Central memory CD8-positive, alpha-beta T cell (primary cell): ENCODE measurements around the gene PRKCE.

Experiments used
- ATAC-seq: fragments of 150-1000 bp; cut with Tn5 transposase; replicated peaks from 2 replicates; pipeline ENCODE4 v1.10.0; 2022; ENCODE audit warnings: mild to moderate bottlenecking, moderate FRiP score, moderate number of reproducible peaks; ENCODE audit not compliant: poor library complexity, severe bottlenecking; ENCODE audit errors: extremely low read depth
- DNase-seq, 2 donors: peaks; one replicate each; pipeline ENCODE4 v3.0.0; 2021; ENCODE audit warnings: low spot score in 2 of 2
- H3K27ac Mint-ChIP-seq: one replicate; pipeline ENCODE4 v1.8.0; 2022; ENCODE audit warnings: low read depth, mild to moderate bottlenecking, moderate library complexity, mixed read lengths
- H3K27me3 Mint-ChIP-seq: one replicate; pipeline ENCODE4 v1.8.0; 2022; ENCODE audit warnings: mixed read lengths
- H3K36me3 Mint-ChIP-seq: one replicate; pipeline ENCODE4 v1.8.0; 2022; ENCODE audit warnings: mild to moderate bottlenecking, moderate library complexity, mixed read lengths; ENCODE audit not compliant: insufficient read depth
- H3K4me1 Mint-ChIP-seq: one replicate; pipeline ENCODE4 v1.8.0; 2022; ENCODE audit warnings: mixed read lengths
- H3K4me3 Mint-ChIP-seq: one replicate; pipeline ENCODE4 v1.8.0; 2022; ENCODE audit warnings: mild to moderate bottlenecking, moderate library complexity, mixed read lengths
- H3K9me3 Mint-ChIP-seq: one replicate; pipeline ENCODE4 v1.8.0; 2022; ENCODE audit warnings: mixed read lengths

The PRKCE gene

DNA sequence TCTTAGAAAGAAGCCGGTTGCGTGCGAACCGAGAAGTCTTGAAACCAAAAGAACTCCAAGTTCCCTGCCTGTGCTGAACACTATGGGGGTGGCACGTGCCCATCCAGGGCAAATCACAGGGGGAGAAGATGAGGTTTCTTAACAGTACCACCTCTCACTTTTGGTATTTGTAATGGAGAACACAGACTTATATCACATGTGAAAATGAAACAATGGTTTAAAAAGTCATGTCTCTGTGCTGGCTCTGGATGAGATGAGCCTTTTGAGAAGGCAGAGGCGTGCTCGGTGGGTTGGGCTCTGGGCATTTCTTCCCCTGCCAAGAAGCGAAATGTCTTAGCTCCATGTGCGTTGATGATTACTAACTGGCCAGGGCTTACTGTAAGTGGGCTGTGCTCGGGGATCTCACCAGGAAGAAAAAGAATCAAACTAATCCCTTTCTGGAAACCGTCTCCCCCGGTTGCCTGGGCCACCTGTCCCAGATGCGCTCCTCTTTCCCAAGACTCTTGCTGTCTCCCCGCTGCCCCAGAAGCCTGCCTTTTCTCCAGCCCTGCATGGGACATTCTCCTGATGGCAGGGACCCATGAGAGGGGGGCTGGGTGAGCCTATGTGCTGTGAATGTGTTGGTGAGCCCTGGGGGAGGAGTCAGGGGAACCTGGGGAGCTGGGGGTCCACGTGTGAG is 252.9 kb downstream of the PRKCE start:
- Mint-ChIP-seq H3K4me3 (no peak overlapping the region), H3K27ac (no peak overlapping the region), H3K4me1 (peaks cover 6% of the 10 kb centered on the region), H3K27me3 (no peaks in the 10 kb centered on the region), H3K36me3 (peaks cover 2% of the 10 kb centered on the region), H3K9me3 (no peaks in the 10 kb centered on the region)
- ATAC-seq: no peak
- DNase-seq: no peak

DNA sequence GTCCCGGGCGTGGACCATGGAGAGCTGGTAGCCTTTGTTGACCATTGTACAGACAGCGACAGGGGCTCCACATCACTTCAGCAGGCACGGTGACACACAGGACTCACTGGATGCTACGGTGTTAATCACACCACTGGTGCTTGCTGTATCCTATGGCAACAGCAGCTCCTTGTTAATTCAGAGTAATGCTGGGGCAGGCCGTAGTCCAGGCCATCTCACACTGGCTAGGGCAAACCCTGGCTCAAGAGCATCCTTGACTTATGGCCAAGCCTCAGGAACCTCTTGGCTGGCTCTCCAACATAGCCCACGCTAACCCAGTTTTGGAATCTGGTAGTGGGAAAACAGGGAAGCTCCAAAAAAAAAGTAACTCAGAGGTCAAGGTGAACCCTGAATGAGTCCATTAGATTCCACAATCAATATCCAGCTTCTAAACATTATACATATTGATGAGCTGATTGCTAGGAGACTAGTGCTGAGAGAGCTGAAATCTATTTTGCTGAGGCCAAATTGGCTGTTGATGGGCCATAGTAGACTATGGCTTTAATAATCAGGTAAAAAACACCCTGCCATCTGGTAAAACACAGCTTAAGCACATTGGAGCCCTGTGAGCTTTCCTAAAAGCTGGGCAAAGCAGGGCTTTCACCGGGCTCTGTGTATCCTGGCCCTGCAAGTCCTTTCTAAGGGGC is 253.6 kb downstream of the PRKCE start:
- Mint-ChIP-seq H3K4me1 (peaks cover 12% of the 10 kb centered on the region), H3K9me3 (no peaks in the 10 kb centered on the region), H3K4me3 (no peak overlapping the region), H3K27me3 (no peaks in the 10 kb centered on the region), H3K27ac (no peak overlapping the region), H3K36me3 (peaks cover 2% of the 10 kb centered on the region)
- no peak for ATAC-seq
- DNase-seq: no peak

DNA sequence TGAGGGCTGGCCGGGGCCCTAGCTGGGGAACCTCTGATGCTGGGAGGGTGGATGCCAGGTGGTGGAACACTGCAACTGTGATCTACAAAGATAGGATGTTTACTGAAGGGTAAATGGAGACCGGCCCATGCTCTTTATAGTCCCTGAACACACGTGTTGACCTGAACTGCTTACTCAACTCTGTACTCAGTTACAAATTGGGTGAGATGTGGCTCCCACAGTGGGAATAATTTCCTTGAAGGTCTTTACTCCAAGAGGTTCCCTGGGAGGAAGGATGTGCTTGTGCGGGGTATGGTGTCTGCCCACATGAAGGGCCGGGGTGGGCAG is 254.1 kb downstream of the PRKCE start:
- Mint-ChIP-seq H3K4me1 (peaks cover 12% of the 10 kb centered on the region), H3K27me3 (no peaks in the 10 kb centered on the region), H3K27ac (no peak overlapping the region), H3K4me3 (no peak overlapping the region), H3K9me3 (no peaks in the 10 kb centered on the region), H3K36me3 (peaks cover 3% of the 10 kb centered on the region)
- no peak for ATAC-seq
- DNase-seq: no peak

DNA sequence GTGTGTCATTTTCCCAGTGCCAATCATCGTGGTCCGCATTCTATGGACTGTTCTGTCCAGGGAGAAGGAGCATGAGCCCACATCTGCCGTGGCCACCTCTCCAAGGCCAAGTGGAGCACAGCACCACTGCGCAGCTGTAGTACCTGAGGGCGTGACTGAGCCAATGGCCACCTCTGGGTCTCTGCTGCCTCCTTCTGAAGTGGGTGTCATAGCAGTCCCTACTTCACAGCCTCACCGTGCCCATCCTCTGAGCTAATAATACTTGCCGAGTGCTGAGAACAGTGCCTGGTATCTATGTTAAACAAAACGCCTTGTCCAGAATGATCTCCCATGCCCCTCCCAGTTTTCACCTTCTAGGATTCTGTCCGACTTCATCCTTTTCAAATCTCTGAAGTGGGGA is 256.1 kb downstream of the PRKCE start:
- H3K9me3 Mint-ChIP-seq: no peaks in the 10 kb centered on the region
- H3K4me1 Mint-ChIP-seq: peaks cover 12% of the 10 kb centered on the region
- H3K27me3 Mint-ChIP-seq: no peaks in the 10 kb centered on the region
- DNase-seq (no peak), ATAC-seq (no peak)
- H3K36me3 Mint-ChIP-seq: peaks cover 3% of the 10 kb centered on the region
- H3K27ac Mint-ChIP-seq: no peak overlapping the region
- H3K4me3 Mint-ChIP-seq: no peak overlapping the region

DNA sequence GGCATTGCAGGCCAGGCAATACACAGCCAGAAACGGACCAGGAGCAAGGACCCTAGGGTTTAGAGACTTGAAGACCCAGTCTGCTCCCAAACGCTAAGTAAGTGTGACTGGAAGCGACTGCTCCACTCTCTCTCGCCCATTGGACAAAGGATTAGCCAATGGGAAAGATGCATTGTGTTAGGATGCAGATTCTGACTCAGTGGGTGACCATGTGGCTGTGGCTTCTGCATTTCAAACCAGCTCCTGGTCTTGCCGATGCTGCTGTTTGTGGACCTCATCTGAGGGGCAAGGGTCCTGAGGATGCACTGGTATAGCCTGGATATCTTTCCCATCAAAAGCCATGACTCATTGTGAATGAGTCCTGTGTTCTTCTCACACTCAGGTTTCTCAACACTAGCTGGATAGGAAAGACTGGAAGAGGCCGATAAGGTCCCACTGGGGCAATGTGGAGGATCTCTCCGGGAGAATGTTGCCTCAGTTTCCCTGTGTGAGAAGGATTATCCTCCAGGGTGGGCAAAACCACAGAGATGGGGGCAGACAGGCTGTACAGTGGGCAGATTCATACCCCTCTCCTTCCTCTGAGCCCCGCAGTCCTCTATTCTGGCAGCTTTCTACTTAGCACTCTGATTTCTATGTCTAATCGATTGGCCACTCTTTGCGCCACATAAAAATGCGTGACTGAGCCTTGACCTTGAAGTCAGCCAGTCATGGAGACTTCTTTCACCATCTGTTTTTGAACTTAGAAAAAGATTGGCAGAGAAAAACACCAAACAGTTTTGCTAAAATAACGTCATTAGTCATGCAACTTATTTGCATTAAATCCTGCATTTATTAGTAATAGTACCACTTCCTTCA is 257.1 kb downstream of the PRKCE start:
- H3K27me3 Mint-ChIP-seq: no peaks in the 10 kb centered on the region
- DNase-seq: no peak
- ATAC-seq: no peak
- H3K4me1 Mint-ChIP-seq: peaks cover 12% of the 10 kb centered on the region
- peaks cover 3% of the 10 kb centered on the region for H3K36me3 Mint-ChIP-seq
- no peak overlapping the region for H3K27ac Mint-ChIP-seq
- no peak overlapping the region for H3K4me3 Mint-ChIP-seq
- H3K9me3 Mint-ChIP-seq: no peaks in the 10 kb centered on the region

DNA sequence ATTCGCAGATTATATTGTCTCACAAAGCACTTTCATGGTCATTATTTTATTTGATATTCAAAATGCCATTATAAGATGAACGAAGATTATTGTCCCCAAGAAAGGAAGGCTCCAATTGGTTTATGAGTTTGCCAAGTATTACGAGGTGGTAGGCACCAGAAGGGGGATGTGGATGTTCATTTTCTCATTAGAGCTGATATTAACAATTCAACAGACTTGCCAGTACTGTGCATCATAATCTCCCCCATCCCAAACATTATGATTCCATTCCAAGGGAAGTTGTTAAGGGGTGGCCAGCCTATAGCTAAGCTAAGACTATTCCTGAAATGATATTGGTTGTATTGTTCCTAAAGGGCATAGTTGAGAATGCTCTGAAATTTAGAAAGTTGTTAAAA is 257.7 kb downstream of the PRKCE start:
- ATAC-seq (no peak), DNase-seq (no peak)
- Mint-ChIP-seq H3K4me1 (peaks cover 12% of the 10 kb centered on the region), H3K27ac (no peak overlapping the region), H3K27me3 (no peaks in the 10 kb centered on the region), H3K36me3 (peaks cover 3% of the 10 kb centered on the region), H3K4me3 (no peak overlapping the region), H3K9me3 (no peaks in the 10 kb centered on the region)

DNA sequence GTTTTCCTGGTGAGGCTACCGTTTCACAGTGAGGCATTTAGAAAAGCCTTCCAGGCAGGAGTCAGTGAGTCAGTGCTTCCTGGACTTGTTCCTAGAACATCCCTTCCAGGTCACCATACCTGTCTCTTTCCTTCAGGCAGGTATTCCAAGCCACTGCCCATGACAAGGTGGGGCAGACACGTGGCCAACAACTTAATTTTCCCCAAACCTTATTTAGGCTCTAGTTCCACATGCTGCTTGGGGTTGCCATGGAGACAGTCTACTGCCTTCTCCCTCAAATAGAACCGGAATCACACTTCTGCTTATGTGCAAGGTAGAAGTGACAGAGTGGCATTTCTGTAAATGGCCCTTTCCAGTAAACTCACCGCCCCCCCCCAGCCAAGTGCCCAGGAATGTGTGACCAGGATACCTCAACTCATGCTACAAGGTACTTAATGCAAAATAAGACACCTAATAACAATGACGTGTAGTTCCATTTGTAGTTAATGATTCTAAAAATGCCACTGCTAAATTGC is 258.3 kb downstream of the PRKCE start:
- H3K4me3 Mint-ChIP-seq: no peak overlapping the region
- DNase-seq: no peak
- no peaks in the 10 kb centered on the region for H3K27me3 Mint-ChIP-seq
- no peak overlapping the region for H3K27ac Mint-ChIP-seq
- peaks cover 12% of the 10 kb centered on the region for H3K4me1 Mint-ChIP-seq
- no peak for ATAC-seq
- H3K9me3 Mint-ChIP-seq: no peaks in the 10 kb centered on the region
- H3K36me3 Mint-ChIP-seq: peaks cover 3% of the 10 kb centered on the region

DNA sequence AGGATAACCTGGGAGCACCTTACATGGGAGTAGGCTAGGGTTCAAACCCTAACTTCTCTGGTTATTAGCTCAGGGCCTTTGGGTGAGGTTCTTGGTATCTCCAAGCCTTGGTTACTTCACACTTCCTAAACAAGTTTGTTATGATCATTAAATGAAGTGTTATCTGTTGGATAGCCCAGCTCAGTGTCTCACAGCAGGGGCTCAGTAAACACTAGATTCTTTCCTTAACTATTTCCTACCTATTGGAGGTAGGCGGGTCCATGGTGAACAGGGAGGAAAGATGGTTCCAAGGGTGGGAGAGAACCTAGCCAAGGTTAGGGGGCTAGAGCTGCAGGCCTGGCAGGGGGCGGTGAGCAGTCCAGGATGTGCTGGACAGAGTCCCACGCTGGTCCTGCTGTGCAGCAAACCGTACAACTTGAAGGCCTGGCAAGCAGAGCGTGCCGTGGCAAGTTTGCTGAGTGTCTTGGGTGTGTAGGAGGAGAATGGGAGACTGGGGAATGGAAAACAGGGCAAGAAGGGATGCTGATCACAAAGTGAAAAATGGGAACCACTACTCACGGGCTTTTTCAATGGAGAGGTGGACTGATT is 259.1 kb downstream of the PRKCE start:
- Mint-ChIP-seq H3K27ac (no peak overlapping the region), H3K4me1 (peaks cover 15% of the 10 kb centered on the region)
- no peak for DNase-seq

DNA sequence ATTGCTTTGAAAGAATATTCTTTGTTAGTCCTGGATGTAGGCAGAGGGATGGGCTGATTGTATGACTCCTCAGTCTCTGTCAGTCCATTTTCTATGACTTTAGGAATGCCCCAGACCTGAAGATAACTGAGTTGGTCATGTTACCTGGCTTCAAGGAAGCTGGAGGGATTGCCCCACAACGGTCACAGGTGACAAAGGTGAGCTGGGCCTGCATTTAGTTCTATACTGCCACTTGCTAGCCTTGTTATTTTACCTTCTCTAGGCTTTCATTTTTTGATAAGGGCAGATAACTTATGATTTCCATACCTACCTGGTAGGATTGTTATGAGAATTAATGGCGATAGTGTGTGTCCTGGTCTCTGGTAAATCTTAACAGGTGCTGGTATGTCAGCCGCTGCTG is 260.1 kb downstream of the PRKCE start:
- Mint-ChIP-seq H3K36me3 (peaks cover 2% of the 10 kb centered on the region), H3K4me3 (no peak overlapping the region), H3K9me3 (no peaks in the 10 kb centered on the region), H3K27ac (no peak overlapping the region), H3K27me3 (no peaks in the 10 kb centered on the region), H3K4me1 (peaks cover 19% of the 10 kb centered on the region)
- ATAC-seq (no peak), DNase-seq (no peak)

More for the DNA sequence above, 259.1 kb downstream of the PRKCE start:
- H3K9me3 Mint-ChIP-seq: no peaks in the 10 kb centered on the region
- ATAC-seq: no peak
- peaks cover 3% of the 10 kb centered on the region for H3K36me3 Mint-ChIP-seq
- H3K27me3 Mint-ChIP-seq: no peaks in the 10 kb centered on the region
- no peak overlapping the region for H3K4me3 Mint-ChIP-seq

DNA sequence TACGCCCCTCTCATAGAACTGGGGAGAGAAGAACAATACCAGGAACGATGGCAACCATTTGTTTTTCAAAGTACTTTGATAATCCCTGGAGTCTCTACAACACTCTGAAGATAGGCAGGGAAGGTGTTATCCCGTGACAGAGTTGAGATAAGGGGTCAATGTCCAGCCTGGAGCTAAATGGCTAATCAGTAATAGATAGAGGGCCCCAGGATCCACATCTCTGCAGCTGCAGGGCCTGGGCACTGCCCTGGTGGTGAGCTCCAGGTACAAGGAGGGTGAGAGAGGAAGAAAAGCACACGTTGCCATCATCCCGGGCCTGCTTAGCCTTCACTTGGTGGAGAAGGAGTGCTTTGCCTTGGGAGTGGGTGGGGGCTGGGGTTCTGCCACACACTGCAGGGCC is 260.6 kb downstream of the PRKCE start:
- peaks cover 13% of the 10 kb centered on the region for H3K4me1 Mint-ChIP-seq
- H3K9me3 Mint-ChIP-seq: no peaks in the 10 kb centered on the region
- DNase-seq (no peak), ATAC-seq (no peak)
- peaks cover 2% of the 10 kb centered on the region for H3K36me3 Mint-ChIP-seq
- H3K27ac Mint-ChIP-seq: no peak overlapping the region
- no peaks in the 10 kb centered on the region for H3K27me3 Mint-ChIP-seq
- H3K4me3 Mint-ChIP-seq: no peak overlapping the region

DNA sequence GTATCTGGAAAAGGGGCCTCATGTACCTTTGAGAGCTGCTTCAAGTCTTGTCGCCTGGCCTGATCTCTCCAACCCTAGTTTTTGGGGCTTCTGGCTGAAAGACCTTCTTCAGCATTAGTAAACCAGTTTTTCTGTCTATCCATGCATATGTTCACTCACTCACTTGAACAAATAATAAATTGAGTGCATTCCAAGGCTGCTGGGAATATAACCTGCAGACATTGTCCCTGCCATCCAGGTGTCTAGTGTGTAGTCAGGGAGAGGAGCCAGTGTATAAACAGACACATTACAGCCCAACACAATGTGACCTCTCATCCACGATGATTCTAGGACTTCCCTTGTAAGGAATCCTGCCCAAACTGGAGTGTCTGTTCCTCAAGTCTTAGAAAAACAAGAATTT is 262.1 kb downstream of the PRKCE start:
- DNase-seq: no peak
- no peak for ATAC-seq
- Mint-ChIP-seq H3K36me3 (peaks cover 2% of the 10 kb centered on the region), H3K27ac (no peak overlapping the region), H3K27me3 (no peaks in the 10 kb centered on the region), H3K4me3 (no peak overlapping the region), H3K9me3 (no peaks in the 10 kb centered on the region), H3K4me1 (peaks cover 13% of the 10 kb centered on the region)

DNA sequence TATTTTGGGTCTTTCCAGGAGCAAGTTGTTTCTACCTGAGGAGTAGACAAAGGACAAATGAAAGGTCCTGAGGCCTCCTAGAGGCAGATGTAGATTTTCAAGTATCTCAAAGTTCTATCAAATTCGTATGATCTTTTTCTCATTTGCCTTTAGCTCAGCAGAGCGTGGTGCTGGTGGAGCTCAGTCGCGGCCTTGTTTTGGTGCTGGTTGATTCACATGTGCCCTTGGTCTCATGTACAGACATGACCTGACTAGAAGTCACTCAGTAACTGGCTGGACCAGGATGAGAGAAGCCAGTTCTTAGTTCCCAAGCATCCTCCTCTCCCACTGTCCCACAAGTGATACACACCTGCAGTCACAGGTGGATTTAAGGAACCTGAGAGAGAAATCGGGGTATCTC is 264.0 kb downstream of the PRKCE start:
- no peak overlapping the region for H3K27ac Mint-ChIP-seq
- H3K27me3 Mint-ChIP-seq: no peaks in the 10 kb centered on the region
- H3K36me3 Mint-ChIP-seq: peaks cover under 1% of the 10 kb centered on the region
- H3K4me3 Mint-ChIP-seq: no peak overlapping the region
- no peak for ATAC-seq
- no peak for DNase-seq
- peaks cover 11% of the 10 kb centered on the region for H3K4me1 Mint-ChIP-seq
- H3K9me3 Mint-ChIP-seq: no peaks in the 10 kb centered on the region
